ENCODE data around the gene MBD6.

MBD6 gene

DNA sequence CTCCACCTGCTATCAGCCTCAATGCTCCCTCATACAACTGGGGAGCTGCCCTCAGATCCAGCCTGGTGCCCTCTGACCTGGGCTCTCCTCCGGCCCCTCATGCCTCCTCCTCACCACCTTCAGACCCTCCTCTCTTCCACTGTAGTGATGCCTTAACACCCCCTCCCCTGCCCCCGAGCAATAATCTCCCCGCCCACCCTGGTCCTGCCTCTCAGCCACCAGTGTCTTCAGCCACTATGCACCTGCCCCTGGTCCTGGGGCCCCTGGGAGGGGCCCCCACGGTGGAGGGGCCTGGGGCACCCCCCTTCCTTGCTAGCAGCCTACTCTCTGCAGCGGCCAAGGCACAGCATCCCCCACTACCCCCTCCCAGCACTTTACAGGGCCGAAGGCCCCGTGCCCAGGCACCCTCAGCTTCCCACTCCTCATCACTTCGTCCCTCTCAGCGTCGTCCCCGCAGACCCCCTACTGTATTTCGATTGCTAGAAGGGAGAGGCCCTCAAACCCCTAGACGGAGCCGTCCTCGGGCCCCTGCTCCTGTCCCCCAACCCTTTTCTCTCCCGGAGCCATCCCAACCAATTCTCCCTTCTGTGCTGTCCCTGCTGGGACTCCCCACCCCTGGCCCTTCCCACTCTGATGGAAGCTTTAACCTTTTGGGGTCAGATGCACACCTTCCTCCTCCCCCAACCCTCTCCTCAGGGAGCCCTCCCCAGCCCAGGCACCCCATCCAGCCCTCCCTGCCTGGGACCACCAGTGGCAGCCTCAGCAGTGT lies 3.2 kb downstream of the MBD6 start:
- DNase-seq (ENCODE audit: extremely low read depth in 1 of 2, low read depth in 1 of 2): no peak

DNA sequence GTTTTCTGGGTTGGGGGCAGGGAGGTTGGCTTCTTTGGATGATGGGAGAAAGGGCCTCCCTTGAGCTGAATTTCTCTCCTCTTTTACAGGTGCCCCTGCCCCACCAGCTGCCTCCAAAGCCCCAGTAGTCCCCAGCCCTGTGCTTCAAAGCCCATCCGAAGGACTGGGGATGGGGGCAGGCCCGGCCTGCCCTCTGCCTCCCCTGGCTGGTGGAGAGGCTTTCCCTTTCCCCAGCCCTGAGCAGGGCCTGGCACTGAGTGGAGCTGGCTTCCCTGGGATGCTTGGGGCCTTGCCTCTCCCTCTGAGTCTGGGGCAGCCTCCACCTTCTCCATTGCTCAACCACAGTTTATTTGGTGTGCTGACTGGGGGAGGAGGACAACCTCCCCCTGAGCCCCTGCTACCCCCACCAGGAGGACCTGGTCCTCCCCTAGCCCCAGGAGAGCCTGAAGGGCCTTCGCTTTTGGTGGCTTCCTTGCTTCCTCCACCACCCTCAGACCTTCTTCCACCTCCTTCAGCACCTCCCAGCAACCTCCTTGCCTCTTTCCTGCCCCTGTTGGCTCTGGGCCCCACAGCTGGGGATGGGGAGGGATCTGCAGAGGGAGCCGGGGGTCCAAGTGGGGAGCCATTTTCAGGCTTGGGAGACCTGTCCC lies 4.0 kb downstream of the MBD6 start:
- DNase-seq (ENCODE audit: extremely low read depth in 1 of 2, low read depth in 1 of 2): no peak

DNA sequence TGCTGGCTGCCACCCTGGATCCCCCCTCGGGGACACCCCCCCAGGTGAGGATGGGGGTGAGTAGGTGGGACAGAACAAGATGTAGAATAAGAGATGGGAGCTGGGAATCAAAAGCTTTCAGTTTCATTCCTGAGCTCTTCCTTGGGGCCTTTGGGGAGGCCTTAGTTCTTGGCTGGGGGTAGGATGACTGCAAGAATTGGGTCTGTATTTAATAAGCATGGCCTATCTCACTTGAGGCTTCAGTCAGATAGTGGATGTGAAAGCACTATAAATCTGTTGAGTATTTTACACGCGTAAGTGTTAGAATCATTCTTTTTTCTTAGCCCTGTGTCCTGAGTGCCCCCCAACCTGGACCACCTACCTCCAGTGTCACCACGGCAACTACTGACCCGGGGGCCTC lies 4.6 kb downstream of the MBD6 start:
- no peak for DNase-seq (ENCODE audit: extremely low read depth in 1 of 2, low read depth in 1 of 2)

DNA sequence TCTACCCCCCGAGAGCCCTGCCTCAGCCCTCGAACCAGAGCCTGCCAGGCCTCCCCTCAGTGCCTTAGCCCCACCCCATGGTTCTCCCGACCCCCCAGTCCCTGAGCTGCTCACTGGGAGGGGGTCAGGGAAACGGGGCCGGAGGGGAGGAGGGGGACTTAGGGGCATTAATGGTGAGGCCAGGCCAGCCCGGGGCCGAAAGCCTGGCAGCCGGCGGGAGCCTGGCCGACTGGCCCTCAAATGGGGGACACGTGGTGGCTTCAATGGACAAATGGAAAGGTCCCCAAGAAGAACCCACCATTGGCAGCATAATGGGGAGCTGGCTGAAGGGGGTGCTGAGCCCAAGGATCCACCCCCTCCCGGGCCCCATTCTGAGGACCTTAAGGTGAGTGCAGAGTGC lies 5.6 kb downstream of the MBD6 start:
- no peak for DNase-seq (ENCODE audit: extremely low read depth in 1 of 2, low read depth in 1 of 2)

DNA sequence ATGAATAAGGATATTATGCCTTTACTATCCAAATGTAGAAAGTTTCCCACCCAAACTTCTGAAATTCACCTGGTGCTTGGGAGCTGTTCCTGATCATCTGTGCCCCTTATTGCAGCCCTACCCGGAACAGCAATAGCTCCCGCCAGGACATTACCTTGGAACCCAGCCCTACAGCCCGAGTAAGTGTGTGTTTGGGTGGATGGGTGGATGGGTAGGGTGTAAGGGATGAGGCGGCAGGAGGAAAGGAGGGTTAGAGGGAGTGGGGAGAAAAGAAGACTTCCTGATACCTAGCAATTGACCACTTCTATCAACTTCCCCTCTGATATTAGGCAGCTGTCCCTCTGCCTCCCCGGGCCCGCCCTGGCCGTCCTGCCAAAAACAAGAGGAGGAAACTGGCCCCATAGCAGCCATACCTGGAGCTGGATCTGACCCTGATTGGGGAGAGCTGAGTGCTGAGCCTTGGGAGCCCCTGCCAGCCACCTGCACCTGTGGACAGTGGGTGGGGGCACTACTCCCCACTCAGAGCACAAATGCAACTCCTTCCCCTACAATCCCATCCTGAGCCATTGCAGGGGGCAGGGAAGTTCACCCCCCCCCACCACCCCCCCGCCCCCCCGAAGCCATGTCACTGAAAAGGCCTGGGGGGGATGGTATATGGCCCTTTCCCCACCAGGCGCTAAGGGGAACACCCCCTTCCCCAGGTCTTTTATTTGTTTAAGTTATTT lies 6.4 kb downstream of the MBD6 start:
- DNase-seq (ENCODE audit: extremely low read depth in 1 of 2, low read depth in 1 of 2): no peak

DNA sequence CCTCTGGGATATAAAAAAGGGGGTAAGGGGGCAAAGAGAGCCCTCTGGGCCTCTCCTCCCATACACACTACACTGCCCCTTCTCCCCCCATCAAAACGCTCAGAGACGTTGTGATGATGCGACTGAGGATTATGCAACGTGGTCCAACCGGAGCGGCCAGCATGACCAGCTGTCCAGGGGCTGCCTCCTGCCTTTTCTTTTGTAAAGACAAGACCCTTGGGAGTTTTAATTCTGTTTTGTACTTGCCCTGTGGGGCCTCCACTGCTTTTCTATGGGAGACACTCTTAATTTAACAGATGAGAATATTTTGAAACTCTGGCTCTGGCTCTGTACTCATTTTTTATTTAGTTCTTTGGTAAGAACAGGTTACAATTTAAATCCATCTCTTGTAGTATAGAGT lies 7.2 kb downstream of the MBD6 start:
- DNase-seq (ENCODE audit: extremely low read depth in 1 of 2, low read depth in 1 of 2): no peak

DNA sequence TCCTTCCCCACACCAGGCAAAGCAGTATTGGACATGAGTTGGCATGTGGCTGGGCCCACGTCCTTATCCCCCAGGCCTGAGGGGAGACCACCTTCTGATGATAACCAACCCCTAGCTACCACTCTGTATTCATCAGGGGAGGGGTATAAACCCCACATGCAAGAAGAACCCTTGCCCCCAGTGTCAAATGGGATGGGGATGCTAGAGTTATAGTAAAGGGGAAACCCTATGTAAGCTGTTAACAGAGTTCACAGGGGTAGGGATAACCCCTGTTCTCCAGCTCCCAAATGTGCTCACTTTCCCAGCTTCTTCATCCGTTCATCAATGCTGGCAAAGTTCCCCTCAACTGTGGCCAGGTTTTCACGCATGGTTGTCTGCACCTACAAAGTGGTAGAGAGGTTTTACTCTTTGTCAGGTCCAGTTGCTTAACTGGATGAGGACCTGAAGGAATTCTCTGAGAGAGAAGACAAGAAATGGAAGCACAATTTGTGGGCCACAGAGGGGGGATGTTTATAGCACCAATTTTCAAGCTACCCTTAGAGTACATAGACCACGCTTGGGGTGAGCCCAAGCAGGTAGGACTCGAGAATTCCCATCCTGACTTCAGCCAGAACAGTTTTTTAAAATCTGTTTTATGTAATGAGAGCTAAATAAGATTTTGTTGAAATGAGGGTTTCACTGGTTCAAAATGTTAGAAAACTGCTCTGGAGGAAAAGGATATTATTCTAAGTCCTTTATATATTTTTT lies 7.9 kb downstream of the MBD6 start:
- no peak for DNase-seq (ENCODE audit: extremely low read depth in 1 of 2, low read depth in 1 of 2)

DNA sequence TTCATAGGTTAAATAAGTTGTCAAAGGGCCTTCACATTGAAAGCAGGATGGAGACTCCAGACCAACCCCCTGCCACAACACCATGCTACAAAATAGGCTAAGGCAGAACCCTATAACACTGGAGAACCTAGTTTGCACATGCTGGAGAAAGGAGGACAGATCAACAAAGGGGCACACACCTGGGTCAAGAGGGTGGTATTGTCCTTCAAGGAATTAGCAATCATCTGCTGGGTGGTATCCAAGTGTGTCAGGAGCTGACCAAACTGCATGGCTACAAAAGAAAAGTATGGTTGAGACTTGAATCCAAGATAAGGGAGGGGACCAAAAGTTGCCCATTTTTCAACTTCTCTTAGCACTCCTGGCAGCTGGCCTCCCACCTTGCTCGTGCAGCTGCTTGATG lies 9.2 kb downstream of the MBD6 start:
- no peak for DNase-seq (ENCODE audit: extremely low read depth in 1 of 2, low read depth in 1 of 2)

DNA sequence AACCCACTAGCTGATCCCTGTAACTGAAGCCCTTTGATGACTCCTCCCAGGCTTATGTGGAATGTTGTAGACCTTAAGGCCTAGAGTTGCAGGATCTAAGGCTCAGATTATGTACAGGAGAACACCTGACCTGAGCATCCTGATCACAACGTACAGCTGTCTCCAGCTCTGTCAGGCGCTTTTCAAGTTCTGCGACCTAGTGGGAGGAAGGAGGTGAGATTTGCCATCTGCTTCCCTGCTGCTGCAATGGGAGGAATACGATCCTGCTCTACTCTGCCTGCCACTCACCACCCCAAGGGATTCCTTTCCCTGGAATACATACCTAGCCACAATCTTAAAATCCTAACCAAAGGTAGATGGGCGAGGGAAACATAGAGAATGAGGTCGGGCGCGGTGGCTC lies 10.5 kb downstream of the MBD6 start:
- no peak for DNase-seq (ENCODE audit: extremely low read depth in 1 of 2, low read depth in 1 of 2)

DNA sequence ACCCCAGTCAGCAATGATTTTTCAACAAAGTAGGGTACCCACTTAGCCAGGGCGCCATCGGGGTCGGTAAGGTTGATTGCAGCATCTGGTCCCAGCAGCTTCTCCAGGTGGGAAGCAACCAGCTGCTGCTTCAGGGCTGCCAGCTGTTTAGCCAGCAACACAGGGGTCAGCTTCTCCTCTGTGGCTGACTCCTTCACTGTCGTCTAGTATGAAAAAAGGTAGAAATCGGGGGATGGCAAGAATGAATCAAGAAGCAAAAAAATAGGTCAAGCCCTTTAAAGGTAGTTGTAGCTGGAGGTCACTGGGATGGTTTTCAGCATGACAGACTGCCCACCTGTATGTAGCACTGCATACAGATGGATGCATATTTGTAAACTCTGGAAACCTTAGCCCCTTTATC lies 11.6 kb downstream of the MBD6 start:
- DNase-seq (ENCODE audit: extremely low read depth in 1 of 2, low read depth in 1 of 2): no peak

DNA sequence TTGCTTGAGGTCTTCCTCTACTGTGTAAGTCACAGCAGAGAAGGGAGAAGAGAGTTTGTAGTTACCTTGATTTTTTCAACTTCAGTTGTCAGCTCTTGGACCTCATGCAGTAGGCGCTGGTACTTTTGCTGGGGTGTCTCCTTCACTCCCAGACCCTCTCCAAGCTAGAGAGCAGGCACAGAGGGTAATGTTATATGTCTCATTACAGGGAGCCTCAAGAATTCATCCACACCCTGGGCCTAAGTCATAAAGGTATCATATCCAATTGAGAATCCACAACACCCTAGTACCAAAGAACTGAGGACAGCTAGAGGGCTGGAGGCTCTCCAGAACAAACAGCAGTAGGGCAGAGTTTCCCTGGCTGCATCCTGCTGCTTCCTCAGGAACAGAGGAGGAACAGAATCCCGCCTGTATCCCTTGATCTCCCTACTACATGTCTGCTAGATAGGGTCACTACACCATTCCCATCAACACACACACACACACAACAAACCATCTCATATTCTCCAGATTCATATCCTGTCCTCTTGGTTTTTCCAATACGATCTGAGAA lies 12.4 kb downstream of the MBD6 start:
- no peak for DNase-seq (ENCODE audit: extremely low read depth in 1 of 2, low read depth in 1 of 2)

DNA sequence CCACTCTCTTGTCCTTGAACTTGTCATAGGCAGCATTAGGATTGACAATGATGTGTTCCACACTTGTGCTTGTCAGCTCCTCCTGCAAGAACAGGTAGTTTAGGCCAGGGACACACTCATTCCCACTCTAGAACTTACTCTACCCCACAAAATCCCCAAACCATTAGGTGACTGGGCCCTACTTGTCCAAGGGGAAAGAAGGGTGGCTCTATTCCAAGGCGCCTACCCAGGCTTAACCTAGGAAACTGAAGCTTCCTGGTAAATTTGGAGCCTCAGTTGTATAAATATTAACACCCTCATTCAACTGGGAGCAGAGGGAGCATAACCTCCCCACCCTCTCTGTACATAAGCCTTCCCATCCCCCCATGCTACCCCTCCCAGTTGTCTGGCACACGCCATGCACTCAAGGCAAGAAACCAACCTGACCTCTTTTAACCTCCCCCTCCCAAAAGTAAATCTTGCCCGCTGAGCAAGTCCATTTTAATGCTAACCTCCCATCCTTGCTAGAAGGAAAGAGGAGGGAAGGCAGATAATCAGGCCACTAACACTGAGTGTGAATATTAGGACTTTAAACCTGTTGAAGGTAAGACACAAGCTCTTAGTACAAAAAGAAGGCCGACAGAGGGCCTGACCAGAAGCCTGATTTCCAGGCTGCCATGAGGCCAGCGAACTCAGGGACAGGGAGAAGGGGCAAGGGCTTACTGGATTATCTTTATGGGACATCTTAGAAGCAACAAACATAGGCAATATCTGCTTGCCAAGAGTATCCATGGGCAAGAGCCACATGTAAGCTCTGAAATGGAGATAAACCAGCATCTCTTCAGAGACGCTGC lies 13.4 kb downstream of the MBD6 start:
- DNase-seq (ENCODE audit: extremely low read depth in 1 of 2, low read depth in 1 of 2): no peak

DNA sequence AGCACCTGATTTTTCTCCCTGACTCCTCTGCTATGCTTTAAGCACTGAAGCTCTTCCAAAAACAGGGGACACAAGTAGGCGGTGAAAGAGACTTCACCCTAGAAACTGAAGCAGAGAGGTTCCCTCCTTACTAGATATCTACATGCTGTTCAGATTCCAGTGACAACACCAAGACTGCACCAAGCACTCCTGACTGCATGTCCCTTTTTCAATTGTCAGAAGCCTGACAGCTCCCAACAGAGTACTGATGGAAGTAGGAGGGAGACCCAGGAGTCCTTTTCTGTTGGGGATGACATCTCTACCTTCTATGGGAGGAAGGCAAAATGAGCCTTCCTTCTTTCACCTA lies 13.9 kb downstream of the MBD6 start:
- no peak for DNase-seq (ENCODE audit: extremely low read depth in 1 of 2, low read depth in 1 of 2)

DNA sequence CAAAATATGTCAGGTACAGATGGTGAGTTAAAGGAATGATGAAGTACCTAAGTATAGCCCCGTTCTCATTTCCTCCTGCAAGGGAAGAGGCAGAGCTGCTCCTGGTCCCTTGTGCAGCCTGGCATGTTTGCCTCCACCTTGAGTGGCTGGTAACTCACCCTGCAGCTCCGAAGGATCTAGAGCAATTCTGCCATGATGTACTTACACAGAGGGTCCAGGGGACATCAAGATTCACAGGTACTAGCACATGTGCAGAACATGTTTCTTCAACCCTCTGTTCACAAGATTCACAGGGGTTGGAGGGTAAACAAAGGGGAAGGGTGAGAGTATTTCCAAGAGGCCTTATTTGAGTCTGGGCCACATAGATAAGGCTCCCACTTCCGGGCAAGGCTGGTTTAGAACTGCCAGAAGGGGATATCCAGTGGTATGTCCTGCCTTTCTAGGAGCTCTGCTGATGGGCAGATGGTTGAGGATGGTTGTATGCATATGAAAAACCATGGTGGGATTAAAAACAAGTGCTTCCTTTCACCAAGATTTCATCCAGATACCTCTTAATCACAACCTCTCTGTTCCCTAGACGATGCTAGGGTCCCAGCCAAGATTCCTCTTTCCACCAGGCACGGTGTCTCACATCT lies 16.6 kb downstream of the MBD6 start:
- no peak for DNase-seq (ENCODE audit: extremely low read depth in 1 of 2, low read depth in 1 of 2)

DNA sequence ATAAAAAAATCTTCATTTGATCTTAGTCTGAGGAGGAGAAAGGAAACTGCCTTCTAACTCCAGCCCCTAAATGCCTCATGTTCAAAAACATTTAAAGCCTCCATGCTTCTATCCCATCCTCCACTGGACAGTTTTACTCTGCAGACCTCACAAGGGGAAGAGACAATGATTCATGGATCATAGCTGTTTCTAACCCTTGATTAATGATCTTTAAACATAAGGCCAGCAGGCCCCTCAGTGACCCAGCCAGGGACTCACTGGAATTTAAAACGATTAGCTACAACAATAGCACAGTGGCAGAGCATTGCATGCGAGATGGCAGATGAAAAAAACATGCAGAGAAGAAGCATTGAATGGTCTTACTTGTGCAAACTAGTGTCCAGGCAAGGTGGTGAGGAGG lies 18.4 kb downstream of the MBD6 start:
- no peak for DNase-seq (ENCODE audit: extremely low read depth in 1 of 2, low read depth in 1 of 2)

DNA sequence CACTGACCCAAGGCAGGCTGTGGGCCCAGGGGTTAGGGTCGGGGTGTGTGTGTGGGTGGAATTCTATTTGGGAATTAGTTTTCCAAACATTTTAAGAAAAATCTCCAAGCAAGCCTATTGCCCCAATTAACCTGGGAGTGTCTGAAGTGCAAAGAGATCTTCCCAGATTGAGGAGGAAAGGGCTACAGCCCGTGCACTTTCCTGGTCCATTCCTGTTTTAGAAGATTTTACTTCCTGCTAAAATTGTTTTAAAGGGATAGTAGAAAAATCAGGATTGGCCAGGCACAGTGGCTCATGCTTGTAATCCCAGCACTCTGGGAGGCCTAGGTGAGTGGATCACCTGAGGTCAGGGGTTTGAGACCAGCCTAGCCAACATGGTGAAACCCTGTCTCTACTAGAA lies 19.1 kb downstream of the MBD6 start:
- no peak for DNase-seq (ENCODE audit: extremely low read depth in 1 of 2, low read depth in 1 of 2)

DNA sequence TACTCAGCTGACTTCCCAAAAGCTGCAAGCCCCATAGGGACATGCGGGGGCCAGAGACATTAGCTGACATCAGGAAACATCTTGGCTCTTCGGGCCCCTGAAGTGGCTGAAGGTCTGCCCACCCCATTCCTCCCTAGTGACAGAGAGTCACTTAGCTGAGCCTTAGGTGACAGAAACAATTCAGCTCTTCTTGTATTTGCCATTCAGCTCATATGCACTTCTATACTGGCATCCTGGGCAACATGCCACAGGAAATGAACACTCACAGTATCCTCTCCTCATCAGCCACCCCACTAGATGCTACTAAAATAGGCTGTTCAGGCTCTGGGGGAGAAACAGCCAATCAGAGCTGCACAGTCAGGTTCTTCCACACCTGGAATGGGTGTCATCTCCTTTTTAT lies 21.0 kb downstream of the MBD6 start:
- DNase-seq (ENCODE audit: extremely low read depth in 1 of 2, low read depth in 1 of 2): no peak

DNA sequence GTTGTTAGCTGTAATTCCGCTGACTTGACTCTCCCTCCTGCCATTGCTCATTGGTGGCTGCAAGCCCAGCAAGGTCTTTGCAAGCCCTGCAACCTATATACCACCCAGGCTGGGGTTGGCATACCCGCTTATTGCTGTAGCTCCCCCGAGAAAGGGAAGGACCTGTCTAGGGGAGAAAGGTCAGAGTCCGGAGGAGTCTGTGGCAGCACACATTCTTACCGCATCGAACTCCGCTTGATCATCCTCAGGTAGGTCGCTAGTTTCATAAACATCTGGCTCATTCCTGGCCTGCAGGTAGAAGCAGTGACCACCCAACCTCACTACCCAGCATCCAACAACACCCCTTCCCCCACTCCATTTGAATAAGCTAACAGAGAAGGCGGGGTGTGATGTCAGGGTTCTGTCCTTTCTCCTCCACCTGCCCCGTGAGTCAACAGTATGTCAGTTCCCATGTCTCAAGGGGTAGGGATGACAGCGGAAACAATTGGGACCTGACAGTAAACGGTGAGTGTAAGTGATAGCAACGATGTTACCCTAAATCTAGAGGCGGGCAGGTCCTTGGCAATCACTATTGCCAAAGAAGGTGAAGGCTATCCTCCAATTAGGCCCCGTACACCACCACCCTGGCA lies 23.3 kb downstream of the MBD6 start:
- no peak for DNase-seq (ENCODE audit: extremely low read depth in 1 of 2, low read depth in 1 of 2)

All from stimulated activated CD8-positive, alpha-beta memory T cell treated with anti-CD3 and anti-CD28 coated beads, Interleukin-7, amount 100 ng/mL, for 48 hours (primary cell).